ENCODE measurements around the gene CLEC4G.

CLEC4G gene

DNA sequence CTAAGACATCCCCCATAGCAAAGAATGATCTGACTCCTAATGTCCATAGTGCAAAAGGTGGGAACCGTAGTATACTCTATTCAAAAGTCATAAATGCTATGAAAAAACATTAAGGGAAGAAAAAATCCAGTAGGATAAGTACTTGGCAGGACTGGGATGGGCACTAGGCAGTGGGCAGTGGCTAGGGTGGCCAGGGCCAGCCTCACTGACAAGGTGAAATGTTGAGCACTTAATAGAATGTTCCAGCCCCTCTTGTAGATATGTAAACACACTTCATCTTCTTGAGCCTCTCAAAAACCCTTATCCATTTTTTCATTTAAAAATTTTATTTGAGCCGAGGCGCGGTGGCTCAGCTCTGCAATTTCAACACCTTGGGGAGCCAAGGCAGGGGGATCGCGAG lies 1.5 kb upstream of the CLEC4G start:
- Histone ChIP-seq H3K79me2 (ENCODE audit: insufficient read depth, low read length) (no peaks in the 10 kb centered on the region), H4K20me1 (ENCODE audit: insufficient read depth, low read length) (no peaks in the 10 kb centered on the region), H3K36me3 (ENCODE audit: insufficient read depth, low read length) (no peaks in the 10 kb centered on the region), H3K4me2 (ENCODE audit: low read length) (no peak overlapping the region), H3K27me3 (ENCODE audit: insufficient read depth, low read length) (0 out of 2 replicates have a peak, but pooled peaks cover 3% of the 10 kb centered on the region), H2AFZ (ENCODE audit: low read length) (no peak overlapping the region), H3K27ac (ENCODE audit: low read depth, low read length, poor library complexity, severe bottlenecking) (no peak overlapping the region), H3K4me3 (ENCODE audit: low read depth, low read length, poor library complexity, severe bottlenecking) (no peak overlapping the region), H3K9ac (ENCODE audit: low read length) (no peak overlapping the region), H3K9me2 (ENCODE audit: low read depth, low read length) (no peaks in the 10 kb centered on the region), H3K4me1 (ENCODE audit: insufficient read depth, low read length, severe bottlenecking) (no peaks in the 10 kb centered on the region), H3F3A (ENCODE audit: insufficient read depth, low read length) (no peaks in the 10 kb centered on the region), H3K9me3 (ENCODE audit: low read length) (no peaks in the 10 kb centered on the region)
- no peak for TF ChIP-seq EZH2 (IDR thresholded peaks at IDR 0.05; ENCODE audit: borderline replicate concordance, low read length)
- TF ChIP-seq, protein P1, sequence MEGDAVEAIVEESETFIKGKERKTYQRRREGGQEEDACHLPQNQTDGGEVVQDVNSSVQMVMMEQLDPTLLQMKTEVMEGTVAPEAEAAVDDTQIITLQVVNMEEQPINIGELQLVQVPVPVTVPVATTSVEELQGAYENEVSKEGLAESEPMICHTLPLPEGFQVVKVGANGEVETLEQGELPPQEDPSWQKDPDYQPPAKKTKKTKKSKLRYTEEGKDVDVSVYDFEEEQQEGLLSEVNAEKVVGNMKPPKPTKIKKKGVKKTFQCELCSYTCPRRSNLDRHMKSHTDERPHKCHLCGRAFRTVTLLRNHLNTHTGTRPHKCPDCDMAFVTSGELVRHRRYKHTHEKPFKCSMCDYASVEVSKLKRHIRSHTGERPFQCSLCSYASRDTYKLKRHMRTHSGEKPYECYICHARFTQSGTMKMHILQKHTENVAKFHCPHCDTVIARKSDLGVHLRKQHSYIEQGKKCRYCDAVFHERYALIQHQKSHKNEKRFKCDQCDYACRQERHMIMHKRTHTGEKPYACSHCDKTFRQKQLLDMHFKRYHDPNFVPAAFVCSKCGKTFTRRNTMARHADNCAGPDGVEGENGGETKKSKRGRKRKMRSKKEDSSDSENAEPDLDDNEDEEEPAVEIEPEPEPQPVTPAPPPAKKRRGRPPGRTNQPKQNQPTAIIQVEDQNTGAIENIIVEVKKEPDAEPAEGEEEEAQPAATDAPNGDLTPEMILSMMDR (IDR thresholded peaks at IDR 0.05; ENCODE audit: low read length), result no peak

DNA sequence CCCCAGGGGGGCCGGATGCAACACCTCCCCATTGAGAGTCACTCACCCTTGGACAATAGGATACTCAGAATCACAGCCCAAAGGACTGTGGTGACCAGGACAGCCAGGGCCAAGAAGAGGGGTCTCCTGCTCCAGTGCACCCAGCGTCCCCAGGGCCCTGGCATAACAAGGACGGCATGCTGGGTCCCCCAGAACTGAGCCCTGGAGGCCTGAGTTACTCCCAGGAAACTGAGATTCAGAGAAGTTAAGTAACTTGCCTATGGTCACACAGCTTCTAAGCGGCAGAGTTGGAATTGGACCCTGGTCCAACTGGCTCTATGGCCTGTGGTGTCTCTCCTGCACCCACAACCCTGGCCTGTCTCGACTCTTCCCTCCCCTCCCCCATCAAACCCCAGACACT lies 295 bp downstream of the CLEC4G start:
- no peak overlapping the region for H3K4me3 ChIP-seq (ENCODE audit: low read depth, low read length, poor library complexity, severe bottlenecking)
- H3K9me2 ChIP-seq (ENCODE audit: low read depth, low read length), result no peaks in the 10 kb centered on the region
- H3K27me3 ChIP-seq (ENCODE audit: insufficient read depth, low read length), result peaks cover 3% of the 10 kb centered on the region; the same call in 1 of the 2 replicates
- no peak overlapping the region for H3K9ac ChIP-seq (ENCODE audit: low read length)
- no peaks in the 10 kb centered on the region for H3K79me2 ChIP-seq (ENCODE audit: insufficient read depth, low read length)
- no peaks in the 10 kb centered on the region for H3F3A ChIP-seq (ENCODE audit: insufficient read depth, low read length)
- H3K27ac ChIP-seq (ENCODE audit: low read depth, low read length, poor library complexity, severe bottlenecking), result no peak overlapping the region
- H3K9me3 ChIP-seq (ENCODE audit: low read length), result no peaks in the 10 kb centered on the region
- H3K4me1 ChIP-seq (ENCODE audit: insufficient read depth, low read length, severe bottlenecking), result no peaks in the 10 kb centered on the region
- no peaks in the 10 kb centered on the region for H4K20me1 ChIP-seq (ENCODE audit: insufficient read depth, low read length)
- H2AFZ ChIP-seq (ENCODE audit: low read length), result no peak overlapping the region
- no peaks in the 10 kb centered on the region for H3K36me3 ChIP-seq (ENCODE audit: insufficient read depth, low read length)
- no peak overlapping the region for H3K4me2 ChIP-seq (ENCODE audit: low read length)
- TF ChIP-seq EZH2 (IDR thresholded peaks at IDR 0.05; ENCODE audit: borderline replicate concordance, low read length), result no peak
- TF ChIP-seq, protein P1 (IDR thresholded peaks at IDR 0.05; ENCODE audit: low read length), result no peak

DNA sequence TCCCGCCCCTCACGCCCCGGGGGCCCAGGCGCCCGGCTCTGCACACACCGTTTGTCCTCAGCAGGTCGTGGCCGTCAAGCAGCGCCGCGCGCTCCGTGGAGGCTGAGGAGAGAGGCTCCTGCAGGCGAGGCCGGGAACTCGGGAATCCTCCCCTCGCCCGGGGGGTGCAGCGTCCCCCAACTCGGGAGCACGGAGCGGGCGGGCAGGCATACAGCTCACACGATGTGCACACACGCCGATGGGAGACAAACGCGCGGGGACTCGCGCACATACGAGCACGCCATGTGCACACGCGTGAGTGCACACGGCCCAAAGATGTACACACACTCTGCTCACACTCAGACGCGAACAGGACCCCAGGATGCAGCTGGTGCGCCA lies 703 bp downstream of the CLEC4G start:
- TF ChIP-seq, protein P1 (IDR thresholded peaks at IDR 0.05; ENCODE audit: low read length), result no peak
- TF ChIP-seq EZH2 (IDR thresholded peaks at IDR 0.05; ENCODE audit: borderline replicate concordance, low read length), result no peak
- H3K4me3 ChIP-seq (ENCODE audit: low read depth, low read length, poor library complexity, severe bottlenecking), result no peak overlapping the region
- H3K9me2 ChIP-seq (ENCODE audit: low read depth, low read length), result no peaks in the 10 kb centered on the region
- no peaks in the 10 kb centered on the region for H3K9me3 ChIP-seq (ENCODE audit: low read length)
- no peaks in the 10 kb centered on the region for H3F3A ChIP-seq (ENCODE audit: insufficient read depth, low read length)
- H3K79me2 ChIP-seq (ENCODE audit: insufficient read depth, low read length), result no peaks in the 10 kb centered on the region
- no peaks in the 10 kb centered on the region for H4K20me1 ChIP-seq (ENCODE audit: insufficient read depth, low read length)
- no peak overlapping the region for H3K4me2 ChIP-seq (ENCODE audit: low read length)
- H2AFZ ChIP-seq (ENCODE audit: low read length), result no peak overlapping the region
- H3K27me3 ChIP-seq (ENCODE audit: insufficient read depth, low read length), result peaks cover 3% of the 10 kb centered on the region; the same call in 1 of the 2 replicates
- no peaks in the 10 kb centered on the region for H3K4me1 ChIP-seq (ENCODE audit: insufficient read depth, low read length, severe bottlenecking)
- no peak overlapping the region for H3K9ac ChIP-seq (ENCODE audit: low read length)
- no peaks in the 10 kb centered on the region for H3K36me3 ChIP-seq (ENCODE audit: insufficient read depth, low read length)
- no peak overlapping the region for H3K27ac ChIP-seq (ENCODE audit: low read depth, low read length, poor library complexity, severe bottlenecking)

All from OCI-LY1 (cell line).